ENCODE data around the gene DNAJC5G.

- TF ChIP-seq CTCF (IDR thresholded peaks at IDR 0.05 in 8 of 11, conservative IDR thresholded peaks at IDR 0.05 in 3 of 11): no peak
- no peak for TF ChIP-seq POLR2AphosphoS5 (IDR thresholded peaks at IDR 0.05)
Observed at GRCh38 chr2:27261926-27262298, 13.3 kb upstream of the DNAJC5G start.
